Heart left ventricle (tissue), 13 donors: ENCODE measurements around the gene MIA.

Experiments used
- POLR2A ChIP-seq, 2 donors: fragments of 450-650 bp; IDR thresholded peaks; one replicate each; pipeline ENCODE4 v1.6.1; 2017; ENCODE audit warnings: antibody characterized with exemption in 2 of 2, mild to moderate bottlenecking in 2 of 2, moderate library complexity in 2 of 2
- TF ChIP-seq, protein P1 (sequence below), 12 donors: fragments of 200-600 bp; sonication (generic) in 4 of 12; IDR thresholded peaks; one replicate each; pipeline versions ENCODE4 v1.5.0 to v1.8.0; 2018 to 2022; ENCODE audit warnings: antibody characterized with exemption in 12 of 12, mild to moderate bottlenecking in 5 of 12
- donor health status: ischemic (EF 13 %, LVEDD 7.1; RV severe dilation, severe dysfunction).
- donor health status: DM: no; HTN: yes; CAD: no.
- donor health status: DM: no; HTN: no; CAD: no.
- donor health status: ischemic (EF 25% LVEDD 6.9; RV normal size, moderate dysfunction).
- donor health status: ischemic (EF 25% LVEDD 5.7; RV mildly dilated, moderate dysfunction).
- donor health status: ischemic (EF 35%, LVEDD 5.7; RV mildly dilated, moderate dysfunction).
- donor health status: nonischemic (EF 11% LVEDD 7.7; RV severe dilation, severe dysfunction).
- donor health status: DM: yes; HTN: yes; CAD: no.
- donor health status: PGD.
- donor health status: ischemic (EF 29% LVEDD 5.4; RV normal size, mild dysfunction).
- donor health status: nonischemic (EF 23%, LVEDD 6.1; RV moderate dilation, normal function).

DNA sequence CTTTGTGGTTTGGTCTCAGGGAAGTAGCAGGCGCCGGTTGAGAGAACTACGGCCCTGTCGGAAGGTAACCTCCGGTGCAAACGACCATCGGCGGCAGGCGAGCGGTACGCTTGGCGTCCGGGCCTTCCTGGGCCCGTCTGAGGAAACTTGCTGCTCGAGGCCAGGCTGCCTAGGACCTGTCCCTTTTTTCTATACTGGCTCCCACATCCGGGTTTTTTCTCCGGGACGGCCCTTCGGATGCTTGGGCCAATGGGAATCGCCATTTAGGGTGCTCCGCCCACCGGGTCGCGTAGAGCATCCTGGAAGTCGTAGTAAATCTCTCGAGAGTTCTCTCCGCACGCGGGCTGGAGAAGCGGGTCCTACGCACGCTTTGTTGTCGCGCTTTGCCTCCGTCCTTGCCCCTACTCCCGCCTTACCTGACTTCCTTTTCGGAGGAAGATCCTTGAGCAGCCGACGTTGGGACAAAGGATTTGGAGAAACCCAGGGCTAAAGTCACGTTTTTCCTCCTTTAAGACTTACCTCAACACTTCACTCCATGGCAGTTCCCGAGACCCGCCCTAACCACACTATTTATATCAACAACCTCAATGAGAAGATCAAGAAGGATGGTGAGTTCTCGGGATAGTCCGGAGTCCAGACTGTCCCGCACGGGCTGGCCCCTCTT lies 24.3 kb upstream of the MIA start, which contains the start of gene SNRPA:
- TF ChIP-seq, protein P1, sequence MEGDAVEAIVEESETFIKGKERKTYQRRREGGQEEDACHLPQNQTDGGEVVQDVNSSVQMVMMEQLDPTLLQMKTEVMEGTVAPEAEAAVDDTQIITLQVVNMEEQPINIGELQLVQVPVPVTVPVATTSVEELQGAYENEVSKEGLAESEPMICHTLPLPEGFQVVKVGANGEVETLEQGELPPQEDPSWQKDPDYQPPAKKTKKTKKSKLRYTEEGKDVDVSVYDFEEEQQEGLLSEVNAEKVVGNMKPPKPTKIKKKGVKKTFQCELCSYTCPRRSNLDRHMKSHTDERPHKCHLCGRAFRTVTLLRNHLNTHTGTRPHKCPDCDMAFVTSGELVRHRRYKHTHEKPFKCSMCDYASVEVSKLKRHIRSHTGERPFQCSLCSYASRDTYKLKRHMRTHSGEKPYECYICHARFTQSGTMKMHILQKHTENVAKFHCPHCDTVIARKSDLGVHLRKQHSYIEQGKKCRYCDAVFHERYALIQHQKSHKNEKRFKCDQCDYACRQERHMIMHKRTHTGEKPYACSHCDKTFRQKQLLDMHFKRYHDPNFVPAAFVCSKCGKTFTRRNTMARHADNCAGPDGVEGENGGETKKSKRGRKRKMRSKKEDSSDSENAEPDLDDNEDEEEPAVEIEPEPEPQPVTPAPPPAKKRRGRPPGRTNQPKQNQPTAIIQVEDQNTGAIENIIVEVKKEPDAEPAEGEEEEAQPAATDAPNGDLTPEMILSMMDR (IDR thresholded peaks at IDR 0.05) = no peak
- TF ChIP-seq POLR2A (IDR thresholded peaks at IDR 0.05) = peak; percentile 0 to 67
